OCI-LY1 (cell line): ENCODE data around the gene ZNF219.

Source experiments
- EZH2 ChIP-seq: fragments of 200-600 bp; sonication (generic), shearing (Covaris generic); IDR thresholded peaks from 2 replicates; pipeline ENCODE4 v1.8.0; 2017; ENCODE audit warnings: borderline replicate concordance, mixed run types, mild to moderate bottlenecking, antibody characterized with exemption, low read length, moderate library complexity, mixed read lengths
- TF ChIP-seq, protein P1 (sequence below): fragments of 200-600 bp; sonication (generic), shearing (Covaris generic); IDR thresholded peaks from 2 replicates; pipeline ENCODE4 v1.5.1; 2017; ENCODE audit warnings: mild to moderate bottlenecking, antibody characterized with exemption, low read length, moderate library complexity, mixed read lengths

DNA sequence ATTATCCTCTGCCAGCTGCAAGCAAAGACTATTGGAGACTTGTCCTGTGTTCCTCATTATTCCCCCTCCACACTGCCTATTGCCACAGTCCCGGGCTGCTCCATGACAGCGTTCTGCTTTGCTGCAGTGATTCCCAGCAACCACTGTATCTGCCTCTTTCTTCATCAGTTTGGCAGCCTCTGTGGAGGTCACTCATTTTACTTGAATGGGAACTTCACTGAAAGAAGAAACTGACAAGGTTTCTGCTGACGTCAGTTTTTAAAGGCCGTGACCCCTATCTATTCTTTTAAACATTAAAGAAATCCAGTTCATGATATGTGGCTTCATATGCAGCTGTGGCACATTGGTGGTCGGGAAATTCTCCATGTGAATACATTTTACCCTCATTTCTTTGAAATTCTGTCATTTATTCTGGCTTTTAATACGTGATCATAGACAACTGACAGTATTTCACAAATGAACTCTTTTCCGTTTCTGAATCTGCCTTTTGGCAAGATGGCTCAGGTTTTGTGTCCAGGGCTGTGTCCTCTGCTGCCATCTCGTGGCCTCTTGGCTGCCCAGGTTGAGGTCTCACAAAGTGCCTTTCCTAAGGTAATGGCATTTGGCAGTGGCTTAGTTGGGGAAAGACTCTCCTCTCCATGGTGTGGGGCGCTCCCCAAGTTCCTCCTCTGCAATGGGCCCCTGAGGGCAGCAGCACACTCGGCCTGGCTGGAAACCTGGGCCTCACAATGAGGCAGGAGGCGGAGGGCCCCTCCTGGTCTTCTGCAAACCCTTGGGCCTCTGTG, 8.2 kb upstream of the ZNF219 start:
- TF ChIP-seq, protein P1, sequence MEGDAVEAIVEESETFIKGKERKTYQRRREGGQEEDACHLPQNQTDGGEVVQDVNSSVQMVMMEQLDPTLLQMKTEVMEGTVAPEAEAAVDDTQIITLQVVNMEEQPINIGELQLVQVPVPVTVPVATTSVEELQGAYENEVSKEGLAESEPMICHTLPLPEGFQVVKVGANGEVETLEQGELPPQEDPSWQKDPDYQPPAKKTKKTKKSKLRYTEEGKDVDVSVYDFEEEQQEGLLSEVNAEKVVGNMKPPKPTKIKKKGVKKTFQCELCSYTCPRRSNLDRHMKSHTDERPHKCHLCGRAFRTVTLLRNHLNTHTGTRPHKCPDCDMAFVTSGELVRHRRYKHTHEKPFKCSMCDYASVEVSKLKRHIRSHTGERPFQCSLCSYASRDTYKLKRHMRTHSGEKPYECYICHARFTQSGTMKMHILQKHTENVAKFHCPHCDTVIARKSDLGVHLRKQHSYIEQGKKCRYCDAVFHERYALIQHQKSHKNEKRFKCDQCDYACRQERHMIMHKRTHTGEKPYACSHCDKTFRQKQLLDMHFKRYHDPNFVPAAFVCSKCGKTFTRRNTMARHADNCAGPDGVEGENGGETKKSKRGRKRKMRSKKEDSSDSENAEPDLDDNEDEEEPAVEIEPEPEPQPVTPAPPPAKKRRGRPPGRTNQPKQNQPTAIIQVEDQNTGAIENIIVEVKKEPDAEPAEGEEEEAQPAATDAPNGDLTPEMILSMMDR, result peak; percentile 84
- no peak for TF ChIP-seq EZH2
